HepG2 (cell line): ENCODE measurements around the gene TRPM5. TPM values are rescaled to one million over a fixed set of nuclear protein-coding genes. Genes with fewer than 3 reads are reported as not detected.

Experiments
- BRD4 ChIP-seq: sonication (generic); formaldehyde crosslinking; IDR thresholded peaks from 2 replicates; pipeline ENCODE4 v1.4.0; 2020; ENCODE audit warnings: missing genetic modification reagents
- CCAR2 ChIP-seq: fragments of 200-400 bp; formaldehyde crosslinking; optimal IDR thresholded peaks from 2 replicates; pipeline ENCODE3; 2018; ENCODE audit warnings: low read depth, mild to moderate bottlenecking, low read length, moderate library complexity
- FOXJ3 ChIP-seq: sonication (generic); formaldehyde crosslinking; IDR thresholded peaks from 2 replicates; pipeline ENCODE4 v1.4.0; 2020; ENCODE audit warnings: missing genetic modification reagents, mild to moderate bottlenecking, borderline replicate concordance
- FOXK2 ChIP-seq: fragments of 450-650 bp; IDR thresholded peaks from 2 replicates; pipeline ENCODE4 v1.6.1; 2016
- MAZ ChIP-seq, 2 experiments: sonication (generic) in 1 of 2; formaldehyde crosslinking in 1 of 2; IDR thresholded peaks; 2 replicates each; pipeline versions ENCODE4 v1.5.0 to v1.6.1; 2012 to 2020; ENCODE audit warnings: low read depth in 2 of 2, mild to moderate bottlenecking in 2 of 2, borderline replicate concordance in 1 of 2, improper control_type of control experiment in 1 of 2, low read length in 1 of 2, missing genetic modification reagents in 1 of 2, moderate library complexity in 1 of 2
- NCOA2 ChIP-seq: sonication (generic); formaldehyde crosslinking; IDR thresholded peaks from 2 replicates; pipeline ENCODE4 v1.8.0; 2022; ENCODE audit warnings: inconsistent platforms
- NFYB ChIP-seq: sonication (generic); formaldehyde crosslinking; IDR thresholded peaks from 2 replicates; pipeline ENCODE4 v1.4.0; 2020; ENCODE audit warnings: missing genetic modification reagents
- TAF1 ChIP-seq: sonication (generic); formaldehyde crosslinking; IDR thresholded peaks from 2 replicates; pipeline ENCODE4 v1.4.0; 2020; ENCODE audit warnings: missing genetic modification reagents
- TCF12 ChIP-seq, 2 experiments: fragments of 450-650 bp in 1 of 2; sonication (generic) in 1 of 2; formaldehyde crosslinking in 1 of 2; IDR thresholded peaks; 2 replicates each; pipeline versions ENCODE4 v1.6.1 to v1.8.0; 2017 to 2022; ENCODE audit warnings: antibody characterized with exemption in 1 of 2, mild to moderate bottlenecking in 1 of 2, missing genetic modification reagents in 1 of 2, moderate library complexity in 1 of 2
- ZFAT ChIP-seq: sonication (generic); formaldehyde crosslinking; conservative IDR thresholded peaks from 2 replicates; pipeline ENCODE4 v1.8.1; 2023; ENCODE audit warnings: missing genetic modification reagents, inconsistent platforms
- ZNF121 ChIP-seq: sonication (generic); formaldehyde crosslinking; IDR thresholded peaks from 2 replicates; pipeline ENCODE4 v1.5.0; 2020; ENCODE audit warnings: mild to moderate bottlenecking, missing genetic modification reagents
- ZNF180 ChIP-seq: sonication (generic); formaldehyde crosslinking; IDR thresholded peaks from 2 replicates; pipeline ENCODE4 v1.4.0; 2020; ENCODE audit warnings: low read depth, missing genetic modification reagents, borderline replicate concordance
- ZNF224 ChIP-seq: sonication (generic); formaldehyde crosslinking; IDR thresholded peaks from 2 replicates; pipeline ENCODE4 v1.5.0; 2020; ENCODE audit warnings: mild to moderate bottlenecking, missing genetic modification reagents
- ZNF253 ChIP-seq: sonication (generic); formaldehyde crosslinking; IDR thresholded peaks from 2 replicates; pipeline ENCODE4 v1.8.0; 2022; ENCODE audit warnings: mild to moderate bottlenecking, missing genetic modification reagents, borderline replicate concordance
- ZNF343 ChIP-seq: sonication (generic); formaldehyde crosslinking; IDR thresholded peaks from 2 replicates; pipeline ENCODE4 v1.4.0; 2020; ENCODE audit warnings: mild to moderate bottlenecking, missing genetic modification reagents
- ZNF354B ChIP-seq: sonication (generic); formaldehyde crosslinking; IDR thresholded peaks from 2 replicates; pipeline ENCODE4 v1.8.0; 2022; ENCODE audit warnings: mild to moderate bottlenecking, missing genetic modification reagents
- ZNF549 ChIP-seq: sonication (generic); formaldehyde crosslinking; IDR thresholded peaks from 2 replicates; pipeline ENCODE4 v1.5.0; 2020; ENCODE audit warnings: missing genetic modification reagents
- ZNF891 ChIP-seq: sonication (generic); formaldehyde crosslinking; IDR thresholded peaks from 2 replicates; pipeline ENCODE4 v1.5.0; 2020; ENCODE audit warnings: mild to moderate bottlenecking, missing genetic modification reagents
- polyA plus RNA-seq, 8 experiments: library from polyadenylated mRNA; depleted of rRNA in 3 of 8; stranded (reverse) in 7 of 8; unstranded in 1 of 8; fragments of >200 nt; fragmentation: Illumina TruSeq in 4 of 8; extraction: Trizol in 4 of 8; gene quantifications; 2 replicates each; pipeline versions ENCODE4 v1.2.1 to v1.2.3, GENCODE V29; 2011 to 2016; ENCODE audit warnings: low read depth in 4 of 8, missing spikeins in 1 of 8, mixed read lengths in 1 of 8; ENCODE audit not compliant: insufficient read depth in 1 of 8
- total RNA-seq, 5 experiments: library from RNA; depleted of rRNA; stranded (reverse); fragments of >200 nt; fragmentation: Illumina TruSeq; extraction: Trizol; gene quantifications; 2 replicates each; pipeline ENCODE4 v1.2.3, GENCODE V29; 2016; ENCODE audit warnings: low read depth in 1 of 5
- TF ChIP-seq, protein P1 (sequence below): IDR thresholded peaks from 2 replicates; pipeline ENCODE4 v1.4.0; 2020; ENCODE audit warnings: mild to moderate bottlenecking, missing genetic modification reagents
- TF ChIP-seq, protein P2 (sequence below): sonication (generic); formaldehyde crosslinking; IDR thresholded peaks from 2 replicates; pipeline ENCODE4 v1.4.0; 2020; ENCODE audit warnings: missing genetic modification reagents
- TF ChIP-seq, protein P3 (sequence below): sonication (generic); formaldehyde crosslinking; conservative IDR thresholded peaks from 2 replicates; pipeline ENCODE4 v1.8.1; 2023; ENCODE audit warnings: missing genetic modification reagents
- TF ChIP-seq, protein P4 (sequence below): sonication (generic); formaldehyde crosslinking; IDR thresholded peaks from 2 replicates; pipeline ENCODE4 v1.5.1; 2020; ENCODE audit warnings: missing genetic modification reagents, mild to moderate bottlenecking, borderline replicate concordance

Gene TRPM5
- total and polyA plus RNA-seq, 2 of the 13 experiments (the other 11 are each of a cell fraction or from before 2014, with no cell fraction given): 0.12 TPM; not detected in 1

DNA sequence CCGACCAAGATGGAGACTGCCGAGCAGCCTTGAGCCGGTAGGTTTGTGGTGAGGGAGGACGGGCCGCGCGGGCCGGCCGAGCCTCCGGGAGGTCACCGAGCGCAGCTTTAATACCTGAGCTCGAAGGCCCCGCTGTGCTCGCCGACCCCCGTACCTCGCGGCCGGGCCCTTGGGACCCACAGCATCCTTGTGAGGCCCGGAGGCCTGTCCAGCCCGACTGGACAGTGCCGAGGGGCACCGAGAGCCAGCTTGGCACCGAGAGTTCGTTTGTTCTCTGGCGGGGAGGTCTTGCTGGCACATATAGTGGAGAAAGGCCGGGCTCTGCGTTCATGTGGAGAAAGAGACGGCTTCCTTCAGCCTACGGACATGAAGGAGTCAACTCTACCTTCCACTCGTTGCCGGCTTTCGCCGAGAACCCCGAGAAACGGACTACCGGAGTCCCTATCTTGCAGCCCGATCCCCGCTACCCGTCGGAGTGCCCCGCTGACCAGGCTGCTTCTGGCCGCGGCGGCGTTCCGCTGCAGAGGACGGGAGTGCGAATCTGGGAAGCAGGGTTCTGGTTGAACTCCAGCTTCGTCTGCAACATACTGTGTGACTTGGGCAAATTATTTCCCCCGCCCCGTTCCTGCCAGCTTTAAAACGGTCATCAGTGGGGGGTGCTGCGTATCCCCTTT, 43.4 kb downstream of the TRPM5 start (continued):
- TF ChIP-seq NFYB (no peak), ZNF180 (CRISPR knock-in tag) (no peak), ZNF343 (CRISPR knock-in tag) (no peak), MAZ (IDR thresholded peaks at IDR 0.05; ENCODE audit: borderline replicate concordance, low read depth, low read length) (no peak), MAZ (CRISPR knock-in tag; IDR thresholded peaks at IDR 0.05; ENCODE audit: low read depth) (no peak), BRD4 (CRISPR knock-in tag) (0 out of 2 replicates have a peak, but pooled peaks have one; percentile 53), FOXJ3 (CRISPR knock-in tag) (peak; percentile 33; the same call in 1 of the 2 replicates), ZNF549 (CRISPR knock-in tag) (no peak), ZNF891 (CRISPR knock-in tag) (peak; percentile 53; the same call in 1 of the 2 replicates), ZNF224 (CRISPR knock-in tag) (no peak), TAF1 (CRISPR knock-in tag) (no peak), ZNF354B (no peak), TCF12 (IDR thresholded peaks at IDR 0.05) (no peak), TCF12 (CRISPR knock-in tag; IDR thresholded peaks at IDR 0.05) (no peak), ZNF253 (CRISPR knock-in tag) (0 out of 2 replicates have a peak, but pooled peaks have one; percentile 15), ZNF121 (CRISPR knock-in tag) (no peak), CCAR2 (no peak), ZFAT (no peak), NCOA2 (no peak), FOXK2 (no peak)
- TF ChIP-seq, protein P1, sequence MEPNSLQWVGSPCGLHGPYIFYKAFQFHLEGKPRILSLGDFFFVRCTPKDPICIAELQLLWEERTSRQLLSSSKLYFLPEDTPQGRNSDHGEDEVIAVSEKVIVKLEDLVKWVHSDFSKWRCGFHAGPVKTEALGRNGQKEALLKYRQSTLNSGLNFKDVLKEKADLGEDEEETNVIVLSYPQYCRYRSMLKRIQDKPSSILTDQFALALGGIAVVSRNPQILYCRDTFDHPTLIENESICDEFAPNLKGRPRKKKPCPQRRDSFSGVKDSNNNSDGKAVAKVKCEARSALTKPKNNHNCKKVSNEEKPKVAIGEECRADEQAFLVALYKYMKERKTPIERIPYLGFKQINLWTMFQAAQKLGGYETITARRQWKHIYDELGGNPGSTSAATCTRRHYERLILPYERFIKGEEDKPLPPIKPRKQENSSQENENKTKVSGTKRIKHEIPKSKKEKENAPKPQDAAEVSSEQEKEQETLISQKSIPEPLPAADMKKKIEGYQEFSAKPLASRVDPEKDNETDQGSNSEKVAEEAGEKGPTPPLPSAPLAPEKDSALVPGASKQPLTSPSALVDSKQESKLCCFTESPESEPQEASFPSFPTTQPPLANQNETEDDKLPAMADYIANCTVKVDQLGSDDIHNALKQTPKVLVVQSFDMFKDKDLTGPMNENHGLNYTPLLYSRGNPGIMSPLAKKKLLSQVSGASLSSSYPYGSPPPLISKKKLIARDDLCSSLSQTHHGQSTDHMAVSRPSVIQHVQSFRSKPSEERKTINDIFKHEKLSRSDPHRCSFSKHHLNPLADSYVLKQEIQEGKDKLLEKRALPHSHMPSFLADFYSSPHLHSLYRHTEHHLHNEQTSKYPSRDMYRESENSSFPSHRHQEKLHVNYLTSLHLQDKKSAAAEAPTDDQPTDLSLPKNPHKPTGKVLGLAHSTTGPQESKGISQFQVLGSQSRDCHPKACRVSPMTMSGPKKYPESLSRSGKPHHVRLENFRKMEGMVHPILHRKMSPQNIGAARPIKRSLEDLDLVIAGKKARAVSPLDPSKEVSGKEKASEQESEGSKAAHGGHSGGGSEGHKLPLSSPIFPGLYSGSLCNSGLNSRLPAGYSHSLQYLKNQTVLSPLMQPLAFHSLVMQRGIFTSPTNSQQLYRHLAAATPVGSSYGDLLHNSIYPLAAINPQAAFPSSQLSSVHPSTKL (CRISPR knock-in tag): no peak
- TF ChIP-seq, protein P2, sequence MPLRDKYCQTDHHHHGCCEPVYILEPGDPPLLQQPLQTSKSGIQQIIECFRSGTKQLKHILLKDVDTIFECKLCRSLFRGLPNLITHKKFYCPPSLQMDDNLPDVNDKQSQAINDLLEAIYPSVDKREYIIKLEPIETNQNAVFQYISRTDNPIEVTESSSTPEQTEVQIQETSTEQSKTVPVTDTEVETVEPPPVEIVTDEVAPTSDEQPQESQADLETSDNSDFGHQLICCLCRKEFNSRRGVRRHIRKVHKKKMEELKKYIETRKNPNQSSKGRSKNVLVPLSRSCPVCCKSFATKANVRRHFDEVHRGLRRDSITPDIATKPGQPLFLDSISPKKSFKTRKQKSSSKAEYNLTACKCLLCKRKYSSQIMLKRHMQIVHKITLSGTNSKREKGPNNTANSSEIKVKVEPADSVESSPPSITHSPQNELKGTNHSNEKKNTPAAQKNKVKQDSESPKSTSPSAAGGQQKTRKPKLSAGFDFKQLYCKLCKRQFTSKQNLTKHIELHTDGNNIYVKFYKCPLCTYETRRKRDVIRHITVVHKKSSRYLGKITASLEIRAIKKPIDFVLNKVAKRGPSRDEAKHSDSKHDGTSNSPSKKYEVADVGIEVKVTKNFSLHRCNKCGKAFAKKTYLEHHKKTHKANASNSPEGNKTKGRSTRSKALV (CRISPR knock-in tag): no peak; the same call in 1 of the 2 replicates
- TF ChIP-seq, protein P3, sequence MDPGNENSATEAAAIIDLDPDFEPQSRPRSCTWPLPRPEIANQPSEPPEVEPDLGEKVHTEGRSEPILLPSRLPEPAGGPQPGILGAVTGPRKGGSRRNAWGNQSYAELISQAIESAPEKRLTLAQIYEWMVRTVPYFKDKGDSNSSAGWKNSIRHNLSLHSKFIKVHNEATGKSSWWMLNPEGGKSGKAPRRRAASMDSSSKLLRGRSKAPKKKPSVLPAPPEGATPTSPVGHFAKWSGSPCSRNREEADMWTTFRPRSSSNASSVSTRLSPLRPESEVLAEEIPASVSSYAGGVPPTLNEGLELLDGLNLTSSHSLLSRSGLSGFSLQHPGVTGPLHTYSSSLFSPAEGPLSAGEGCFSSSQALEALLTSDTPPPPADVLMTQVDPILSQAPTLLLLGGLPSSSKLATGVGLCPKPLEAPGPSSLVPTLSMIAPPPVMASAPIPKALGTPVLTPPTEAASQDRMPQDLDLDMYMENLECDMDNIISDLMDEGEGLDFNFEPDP (CRISPR knock-in tag): 0 out of 2 replicates have a peak, but pooled peaks have one; percentile 83
- TF ChIP-seq, protein P4, sequence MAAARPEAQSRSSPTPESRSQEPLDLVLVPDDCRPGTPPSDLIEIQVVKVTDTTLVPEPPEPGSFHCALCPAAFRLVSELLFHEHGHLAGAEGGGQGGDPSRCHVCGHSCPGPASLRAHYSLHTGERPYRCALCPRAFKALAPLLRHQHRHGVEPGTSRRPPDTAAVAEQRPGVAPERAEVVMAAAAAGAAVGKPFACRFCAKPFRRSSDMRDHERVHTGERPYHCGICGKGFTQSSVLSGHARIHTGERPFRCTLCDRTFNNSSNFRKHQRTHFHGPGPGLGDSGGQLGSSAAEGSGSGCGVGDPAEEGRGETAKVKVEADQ: peak; percentile 8; the same call in 1 of the 2 replicates
